Stimulated activated CD8-positive, alpha-beta memory T cell treated with anti-CD3 and anti-CD28 coated beads, Interleukin-15, amount 100 ng/mL, for 4 hours (primary cell): ENCODE measurements around the gene TCEAL7.
A peak's percentile ranks its signal among the peaks of the same experiment; 100 is the strongest.
"Not testable (repeated sequence)": the region's sequence is repeated elsewhere in the genome, so short reads cannot be mapped to it uniquely, and the experiment has no call there.

Experiments
- DNase-seq, 2 donors: peaks; one replicate each; pipeline ENCODE4 v3.0.0-alpha.2; 2020; ENCODE audit warnings: low read depth in 2 of 2

Gene TCEAL7

DNA sequence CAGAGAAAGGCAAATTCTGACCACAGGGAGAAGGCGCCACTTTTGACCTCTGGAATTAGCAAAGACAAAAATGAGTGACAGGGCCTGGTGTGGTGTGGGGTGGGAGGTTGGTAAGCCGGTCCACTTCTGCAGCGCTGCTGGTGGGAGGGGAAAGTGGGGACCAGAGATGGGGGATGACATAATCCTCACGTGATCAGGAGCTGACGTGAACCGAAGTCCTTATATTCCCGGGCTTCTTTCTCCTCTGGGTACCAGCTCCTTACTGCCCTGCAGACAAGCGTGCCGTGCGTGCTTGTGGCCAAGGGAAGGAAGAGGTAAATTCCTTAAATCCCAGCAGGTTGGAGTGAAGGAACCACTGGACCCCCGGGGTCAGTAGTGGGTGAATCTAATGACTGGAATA, at the start of gene TCEAL7:
Gene TCEAL7 (plus strand): TSS at position 249 of the 400 bp plus-strand sequence. CDS start 1,165 bp downstream, outside the sequence.
- DNase-seq, result no peak

DNA sequence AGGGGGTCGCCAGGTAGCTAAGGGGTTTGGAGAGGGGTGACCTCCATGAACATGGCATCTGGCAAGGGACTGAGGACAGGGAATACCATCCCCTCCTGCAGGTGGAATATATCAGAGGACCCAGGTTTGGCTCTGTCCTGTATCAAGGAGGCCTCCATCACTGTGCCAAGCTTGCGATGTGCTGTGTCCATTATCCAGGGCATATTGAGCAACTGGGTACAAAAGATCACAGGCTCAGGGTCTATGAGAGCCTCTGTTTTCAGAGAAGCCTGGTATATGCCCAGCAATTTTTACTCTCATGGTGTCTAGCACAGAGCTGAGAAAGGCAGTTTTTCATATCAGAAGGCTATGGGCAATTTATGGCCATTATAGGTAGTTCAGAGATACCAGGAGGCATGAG, 36.9 kb upstream of the TCEAL7 start:
- no peak for DNase-seq

- no peak for DNase-seq
These were observed 25.3 kb upstream of the TCEAL7 start for GRCh38 chrX:103304705-103305104.

GRCh38 chrX:103305666-103306065, 24.4 kb upstream of the TCEAL7 start:
- not testable (repeated sequence) for DNase-seq

- no peak for DNase-seq
These were observed 20.0 kb upstream of the TCEAL7 start for GRCh38 chrX:103309860-103310554.

- DNase-seq, result peak; percentile 64 to 75
These were observed 19.3 kb upstream of the TCEAL7 start, which contains the start of gene BEX2 for GRCh38 chrX:103310555-103311398. Gene BEX2 (minus strand): TSS chrX:103310990. CDS start chrX:103309976, 1,014 bp downstream.

DNA sequence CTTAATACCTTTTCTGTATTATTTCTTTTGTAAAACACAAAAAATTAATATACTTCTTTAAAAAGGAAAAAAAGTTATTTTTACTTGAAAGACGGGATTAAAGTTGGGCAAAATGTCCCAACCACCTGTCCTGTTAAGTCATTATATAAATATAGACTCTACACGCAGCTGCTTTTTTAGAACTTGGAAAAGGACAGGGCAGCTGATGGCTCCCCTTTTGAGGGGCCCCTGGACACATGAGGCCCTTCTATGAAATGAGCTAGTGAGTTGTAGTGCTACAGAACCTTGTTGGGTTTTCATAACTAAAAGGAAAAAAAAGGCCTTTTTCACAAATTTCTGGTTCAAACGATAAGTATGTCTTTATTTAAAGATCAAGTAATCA, 18.6 kb upstream of the TCEAL7 start:
- no peak for DNase-seq

- DNase-seq, result no peak
These were observed 746 bp downstream of the TCEAL7 start for GRCh38 chrX:103330681-103331288.

DNA sequence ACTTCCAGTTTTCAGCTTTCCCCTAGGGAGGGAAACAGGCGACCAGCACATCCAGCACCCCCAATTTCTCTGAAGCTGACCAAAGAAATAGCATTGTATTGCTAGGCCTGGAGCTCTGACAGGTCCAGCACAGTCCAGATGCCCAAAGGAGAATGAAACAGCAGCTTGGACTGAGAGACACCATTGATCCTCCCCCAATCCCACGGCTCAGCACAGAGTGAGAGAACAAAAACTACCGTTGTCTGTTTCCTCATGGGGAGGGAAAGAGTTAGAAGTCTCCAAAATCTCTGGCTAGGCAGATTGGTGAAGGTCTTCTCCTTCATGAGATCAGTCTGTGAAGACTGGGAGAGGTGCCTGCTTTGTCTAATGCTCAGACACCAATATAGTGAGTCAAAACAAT, 8.6 kb downstream of the TCEAL7 start:
- DNase-seq, result no peak

GRCh38 chrX:103343105-103343504, 13.1 kb downstream of the TCEAL7 start:
- peak in 1 of 2 donors; percentile 1 for DNase-seq

GRCh38 chrX:103344606-103345005, 14.6 kb downstream of the TCEAL7 start:
- no peak for DNase-seq

DNA sequence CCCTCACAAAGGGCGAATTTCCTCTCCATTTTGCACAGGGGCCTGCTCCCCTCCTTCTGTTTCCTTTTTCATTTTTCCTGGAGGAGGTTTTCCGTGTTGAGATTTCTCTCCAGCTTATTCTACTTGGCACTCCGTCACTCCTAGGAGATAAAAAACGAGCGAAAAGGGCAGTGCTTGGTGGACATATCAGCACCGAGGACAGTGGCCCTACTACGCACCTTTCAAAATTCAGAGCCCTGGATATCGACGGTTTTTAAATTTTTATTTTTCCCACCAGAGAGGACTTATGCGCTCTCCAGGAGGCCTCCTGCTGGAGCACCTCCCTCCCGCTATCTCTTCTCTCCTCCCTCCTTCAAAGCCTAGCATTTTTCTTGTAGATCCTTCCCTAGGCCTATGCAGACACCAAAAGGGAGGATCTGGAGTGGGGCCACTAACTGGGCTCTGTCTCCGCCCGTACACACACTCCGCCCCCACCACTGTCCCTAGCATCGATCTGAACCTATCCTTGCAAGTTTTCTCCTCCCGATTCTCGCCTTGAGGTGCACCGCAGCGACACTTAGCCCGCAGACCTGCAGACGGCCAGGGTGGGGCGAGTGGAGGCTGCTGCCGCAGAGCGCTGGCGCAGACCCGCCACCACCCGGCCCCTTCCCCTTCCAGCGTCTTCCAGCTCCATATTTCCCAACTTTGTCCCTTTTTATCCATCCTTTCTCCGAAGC, 17.8 kb downstream of the TCEAL7 start:
- no peak for DNase-seq

- no peak for DNase-seq
These were observed 26.2 kb downstream of the TCEAL7 start, which contains the start of gene TCEAL9 for GRCh38 chrX:103356130-103356798. Gene TCEAL9 (plus strand): TSS chrX:103356506. CDS start chrX:103357685, 1,179 bp downstream.

DNA sequence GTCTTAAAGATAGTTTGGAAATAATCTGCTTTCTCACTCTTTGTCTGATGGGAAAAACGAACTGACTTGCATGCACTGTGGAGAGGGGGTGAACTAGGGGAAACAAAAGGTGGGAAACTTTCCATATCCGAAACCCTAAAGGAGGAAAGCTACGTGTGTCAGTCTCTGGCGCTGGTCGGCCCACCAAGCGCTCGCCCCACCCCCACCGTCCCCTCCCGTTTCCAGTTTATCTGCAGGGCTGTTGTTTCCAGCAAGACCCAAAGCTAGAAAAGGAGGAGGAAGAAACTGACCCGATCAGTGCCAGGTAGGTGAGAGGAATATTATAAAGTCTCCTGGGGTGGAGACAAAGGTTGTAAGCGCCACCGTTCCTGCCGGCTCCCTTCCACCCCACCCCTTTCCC, 26.8 kb downstream of the TCEAL7 start:
- no peak for DNase-seq

- DNase-seq, result no peak
These were observed 27.8 kb downstream of the TCEAL7 start for GRCh38 chrX:103357871-103358270.

GRCh38 chrX:103359605-103360004, 29.6 kb downstream of the TCEAL7 start:
- DNase-seq, result not testable (repeated sequence)

GRCh38 chrX:103360092-103360491, 30.1 kb downstream of the TCEAL7 start:
- DNase-seq, result no peak

GRCh38 chrX:103360916-103361315, 30.9 kb downstream of the TCEAL7 start:
- no peak for DNase-seq

- no peak for DNase-seq
These were observed 31.8 kb downstream of the TCEAL7 start for GRCh38 chrX:103361798-103362197.

DNA sequence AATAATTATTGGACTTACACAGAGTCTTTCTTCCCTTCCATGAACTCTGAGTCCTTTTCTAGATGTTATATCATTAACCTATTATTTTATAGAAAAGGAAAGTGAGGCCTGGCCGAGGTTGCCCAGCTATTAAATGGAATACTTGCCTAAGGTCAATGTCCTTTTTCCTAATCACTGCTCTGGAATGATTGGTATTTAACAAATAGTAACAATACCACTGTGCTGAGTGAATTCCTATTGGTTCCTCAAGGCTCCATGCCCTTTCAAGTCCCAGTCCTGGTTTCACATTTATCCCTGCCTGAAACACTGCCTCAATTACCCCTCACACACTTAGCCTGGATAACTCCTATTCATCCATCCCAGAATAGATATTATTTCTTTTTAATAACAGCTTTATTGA, 32.4 kb downstream of the TCEAL7 start:
- DNase-seq, result no peak

- no peak for DNase-seq
These were observed 33.0 kb downstream of the TCEAL7 start for GRCh38 chrX:103363046-103363445.
